OCI-LY3 (cell line): Measurements from ENCODE around the gene NDUFS6.
"Not testable (repeated sequence)": the region's sequence is repeated elsewhere in the genome, so short reads cannot be mapped to it uniquely, and the experiment has no call there.

ENCODE experiments used
- H2AFZ ChIP-seq: fragments of 200-600, 300-600 bp; shearing (Covaris generic); 2 replicates; pipeline ENCODE4 v1.6.0; 2014; ENCODE audit warnings: antibody characterized with exemption, low read depth, low read length
- H3K27ac ChIP-seq: fragments of 200-600, 300-600 bp; sonication (generic); 2 replicates; pipeline ENCODE4 v1.5.1; 2014; ENCODE audit warnings: mild to moderate bottlenecking, low read length, moderate library complexity, mixed read lengths
- H3K27me3 ChIP-seq: fragments of 200-600, 300-600 bp; sonication (generic); 2 replicates; pipeline ENCODE4 v1.6.1; 2014; ENCODE audit warnings: low read depth, low read length, mixed read lengths
- H3K36me3 ChIP-seq: fragments of 200-600, 300-600 bp; sonication (generic); replicated peaks from 2 replicates; pipeline ENCODE3; 2014; ENCODE audit warnings: low read depth, low read length, mixed read lengths
- H3K4me1 ChIP-seq: fragments of 300-600, 200-600 bp; sonication (generic); 2 replicates; pipeline ENCODE4 v1.6.1; 2014; ENCODE audit warnings: low read length, mixed read lengths
- H3K4me2 ChIP-seq: fragments of 200-600, 300-600 bp; sonication (generic); 2 replicates; pipeline ENCODE4 v1.6.1; 2014; ENCODE audit warnings: low read length, mixed read lengths
- H3K4me3 ChIP-seq: fragments of 300-600, 200-600 bp; sonication (generic); 2 replicates; pipeline ENCODE4 v1.5.1; 2014; ENCODE audit warnings: antibody characterized with exemption, mild to moderate bottlenecking, low read length, moderate library complexity
- H3K79me2 ChIP-seq: fragments of 300-600, 200-600 bp; shearing (Covaris generic); 2 replicates; pipeline ENCODE4 v1.6.1; 2014; ENCODE audit warnings: mild to moderate bottlenecking, low read length, mixed read lengths
- H3K9ac ChIP-seq: fragments of 300-600, 200-600 bp; shearing (Covaris generic); 2 replicates; pipeline ENCODE4 v1.6.0; 2014; ENCODE audit warnings: mild to moderate bottlenecking, low read length, moderate library complexity
- H3K9me3 ChIP-seq: fragments of 200-600, 300-600 bp; shearing (Covaris generic); 2 replicates; pipeline ENCODE4 v1.6.1; 2014; ENCODE audit warnings: low read length, mixed read lengths; ENCODE audit not compliant: insufficient read depth
- H4K20me1 ChIP-seq: fragments of 200-600, 300-600 bp; sonication (generic); 2 replicates; pipeline ENCODE4 v1.6.1; 2016; ENCODE audit warnings: low read length, mixed read lengths; ENCODE audit not compliant: insufficient read depth
- EZH2phosphoT487 ChIP-seq: fragments of 200-600 bp; shearing (Covaris generic); IDR thresholded peaks from 2 replicates; pipeline ENCODE4 v1.6.1; 2018; ENCODE audit warnings: antibody characterized with exemption, mixed run types, low read depth
- TF ChIP-seq, protein P1 (sequence below): fragments of 200-600, 300-600 bp; sonication (generic); IDR thresholded peaks from 2 replicates; pipeline ENCODE4 v1.5.1; 2014; ENCODE audit warnings: antibody characterized with exemption, low read length, low read depth

The NDUFS6 gene

GRCh38 chr5:1786621-1787471 is 14.4 kb upstream of the NDUFS6 start:
- no peak overlapping the region for H3K9ac ChIP-seq
- no peak overlapping the region for H3K27ac ChIP-seq
- no peak overlapping the region for H2AFZ ChIP-seq
- H3K36me3 ChIP-seq, result no peaks in the 10 kb centered on the region
- no peaks in the 10 kb centered on the region for H3K27me3 ChIP-seq
- no peak overlapping the region for H3K4me2 ChIP-seq
- peaks cover 22% of the 10 kb centered on the region for H3K4me1 ChIP-seq
- H3K9me3 ChIP-seq, result no peaks in the 10 kb centered on the region
- H4K20me1 ChIP-seq, result no peaks in the 10 kb centered on the region
- no peaks in the 10 kb centered on the region for H3K79me2 ChIP-seq
- no peak overlapping the region for H3K4me3 ChIP-seq
- TF ChIP-seq EZH2phosphoT487, result no peak
- TF ChIP-seq, protein P1, sequence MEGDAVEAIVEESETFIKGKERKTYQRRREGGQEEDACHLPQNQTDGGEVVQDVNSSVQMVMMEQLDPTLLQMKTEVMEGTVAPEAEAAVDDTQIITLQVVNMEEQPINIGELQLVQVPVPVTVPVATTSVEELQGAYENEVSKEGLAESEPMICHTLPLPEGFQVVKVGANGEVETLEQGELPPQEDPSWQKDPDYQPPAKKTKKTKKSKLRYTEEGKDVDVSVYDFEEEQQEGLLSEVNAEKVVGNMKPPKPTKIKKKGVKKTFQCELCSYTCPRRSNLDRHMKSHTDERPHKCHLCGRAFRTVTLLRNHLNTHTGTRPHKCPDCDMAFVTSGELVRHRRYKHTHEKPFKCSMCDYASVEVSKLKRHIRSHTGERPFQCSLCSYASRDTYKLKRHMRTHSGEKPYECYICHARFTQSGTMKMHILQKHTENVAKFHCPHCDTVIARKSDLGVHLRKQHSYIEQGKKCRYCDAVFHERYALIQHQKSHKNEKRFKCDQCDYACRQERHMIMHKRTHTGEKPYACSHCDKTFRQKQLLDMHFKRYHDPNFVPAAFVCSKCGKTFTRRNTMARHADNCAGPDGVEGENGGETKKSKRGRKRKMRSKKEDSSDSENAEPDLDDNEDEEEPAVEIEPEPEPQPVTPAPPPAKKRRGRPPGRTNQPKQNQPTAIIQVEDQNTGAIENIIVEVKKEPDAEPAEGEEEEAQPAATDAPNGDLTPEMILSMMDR, result no peak

GRCh38 chr5:1787472-1788047 is 13.6 kb upstream of the NDUFS6 start:
- H2AFZ ChIP-seq, result no peak overlapping the region
- H3K4me3 ChIP-seq, result no peak overlapping the region
- H3K4me1 ChIP-seq, result peaks cover 26% of the 10 kb centered on the region
- H3K36me3 ChIP-seq, result no peaks in the 10 kb centered on the region
- no peak overlapping the region for H3K4me2 ChIP-seq
- H3K79me2 ChIP-seq, result no peaks in the 10 kb centered on the region
- no peak overlapping the region for H3K27ac ChIP-seq
- TF ChIP-seq EZH2phosphoT487, result no peak
- TF ChIP-seq, protein P1, result no peak
- H3K9me3 ChIP-seq, result no peaks in the 10 kb centered on the region
- no peaks in the 10 kb centered on the region for H3K27me3 ChIP-seq
- H3K9ac ChIP-seq, result no peak overlapping the region
- H4K20me1 ChIP-seq, result no peaks in the 10 kb centered on the region

DNA sequence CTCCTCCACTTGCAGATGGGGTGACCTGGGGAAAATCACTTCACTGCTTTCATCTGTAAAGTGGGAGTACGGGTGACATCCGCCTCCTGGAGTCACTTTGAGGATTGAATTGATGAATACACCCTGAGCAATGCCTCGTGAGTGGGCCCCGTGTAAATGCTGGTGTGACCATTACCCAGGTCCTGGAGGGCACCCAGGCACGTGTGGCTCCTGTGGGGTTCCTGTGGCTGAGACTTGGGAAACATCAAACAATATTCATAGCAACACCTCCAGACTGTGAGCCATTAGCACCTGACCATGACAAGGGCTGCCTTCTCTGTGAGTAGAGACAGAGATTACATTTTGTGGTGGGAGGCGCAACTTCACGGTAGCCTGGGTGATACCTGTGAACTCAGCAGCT is 13.0 kb upstream of the NDUFS6 start:
- H3K27me3 ChIP-seq, result no peaks in the 10 kb centered on the region
- no peak overlapping the region for H3K27ac ChIP-seq
- no peaks in the 10 kb centered on the region for H3K36me3 ChIP-seq
- H3K9ac ChIP-seq, result no peak overlapping the region
- H3K4me1 ChIP-seq, result peaks cover 26% of the 10 kb centered on the region
- no peak overlapping the region for H3K4me3 ChIP-seq
- no peak overlapping the region for H2AFZ ChIP-seq
- no peaks in the 10 kb centered on the region for H4K20me1 ChIP-seq
- TF ChIP-seq EZH2phosphoT487, result no peak
- TF ChIP-seq, protein P1, result no peak
- no peak overlapping the region for H3K4me2 ChIP-seq
- H3K9me3 ChIP-seq, result no peaks in the 10 kb centered on the region
- no peaks in the 10 kb centered on the region for H3K79me2 ChIP-seq

DNA sequence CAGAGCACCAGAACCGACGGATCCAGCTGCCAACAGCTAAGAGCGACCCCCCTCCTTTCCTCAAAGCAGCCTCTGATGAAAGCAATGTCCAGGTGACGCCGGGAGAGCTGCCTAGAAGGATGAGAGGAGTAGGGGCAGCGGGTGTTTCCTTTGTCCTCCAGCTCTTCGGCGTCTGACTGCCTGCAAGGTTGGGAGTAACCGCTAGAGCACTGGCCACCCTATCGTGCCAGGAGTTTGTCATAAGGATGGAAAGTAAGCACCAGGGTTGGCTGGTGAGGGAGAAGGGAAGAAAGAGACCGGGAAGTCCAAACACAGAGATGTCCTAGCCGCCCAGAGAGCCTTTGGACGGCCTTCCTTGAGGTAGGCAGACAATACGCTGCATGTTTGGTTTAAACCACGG is 12.4 kb upstream of the NDUFS6 start:
- Histone ChIP-seq H3K36me3 (no peaks in the 10 kb centered on the region), H3K27me3 (no peaks in the 10 kb centered on the region), H3K27ac (no peak overlapping the region), H3K9ac (no peak overlapping the region), H3K4me1 (peaks cover 24% of the 10 kb centered on the region), H4K20me1 (no peaks in the 10 kb centered on the region), H3K9me3 (no peaks in the 10 kb centered on the region), H3K4me2 (no peak overlapping the region), H3K79me2 (no peaks in the 10 kb centered on the region), H2AFZ (no peak overlapping the region), H3K4me3 (no peak overlapping the region)
- TF ChIP-seq, protein P1, result no peak
- no peak for TF ChIP-seq EZH2phosphoT487

DNA sequence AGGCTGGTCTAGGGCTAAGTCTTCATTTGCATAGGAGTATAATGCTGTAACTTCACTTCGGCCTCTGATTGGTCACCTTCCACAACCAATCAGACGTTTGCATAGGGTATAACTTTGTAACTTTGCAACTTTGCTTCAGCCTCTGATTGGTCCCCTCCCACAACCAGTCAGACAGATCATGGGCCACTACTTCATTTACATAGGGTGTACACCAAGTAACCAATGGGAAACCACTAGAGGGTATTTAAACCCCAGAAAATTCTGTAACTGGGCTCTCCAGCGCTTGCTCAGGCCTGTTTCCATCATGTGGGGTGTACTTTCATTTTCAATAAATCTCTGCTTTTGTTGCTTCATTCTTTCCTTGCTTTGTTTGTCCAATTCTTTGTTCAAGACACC is 11.8 kb upstream of the NDUFS6 start:
- not testable (repeated sequence) for H3K36me3 ChIP-seq, H3K4me2 ChIP-seq, H3K79me2 ChIP-seq, H3K27me3 ChIP-seq, H3K4me3 ChIP-seq, H3K9me3 ChIP-seq, H4K20me1 ChIP-seq, H3K27ac ChIP-seq, H3K9ac ChIP-seq, H2AFZ ChIP-seq
- peaks cover 24% of the 10 kb centered on the region for H3K4me1 ChIP-seq
